HL-60 (cell line): ENCODE results near the gene LAMA5.

Source experiments
- DNase-seq, 2 experiments: peaks; one replicate each; pipeline ENCODE4 v3.0.0-alpha.2; 2010 to 2020; ENCODE audit warnings: low read depth in 1 of 2, low spot score in 1 of 2
- H3K27ac ChIP-seq: fragments of 250-450 bp; sonication (Bioruptor Pico); replicated peaks from 2 replicates; pipeline ENCODE4 v1.5.1; 2020; ENCODE audit warnings: mild to moderate bottlenecking, moderate library complexity
- H3K27me3 ChIP-seq: fragments of 250-450 bp; sonication (Bioruptor Pico); 2 replicates; pipeline ENCODE4 v1.5.1; 2021; ENCODE audit warnings: mild to moderate bottlenecking, moderate library complexity; ENCODE audit not compliant: insufficient read depth, poor library complexity, severe bottlenecking
- H3K4me3 ChIP-seq: replicated peaks from 2 replicates; pipeline ENCODE4 v1.5.1; 2011; ENCODE audit warnings: mild to moderate bottlenecking, control low read depth, low read length; ENCODE audit not compliant: insufficient read depth
- GABPA ChIP-seq: IDR thresholded peaks from 2 replicates; pipeline ENCODE4 v1.6.1; 2012; ENCODE audit warnings: low read depth
- POLR2AphosphoS5 ChIP-seq: IDR thresholded peaks from 2 replicates; pipeline ENCODE4 v1.6.1; 2012; ENCODE audit warnings: low read depth
- SPI1 ChIP-seq: IDR thresholded peaks from 2 replicates; pipeline ENCODE4 v1.6.1; 2012; ENCODE audit warnings: low read depth, mild to moderate bottlenecking, borderline replicate concordance
- TF ChIP-seq, protein P1 (sequence below): IDR thresholded peaks from 2 replicates; pipeline ENCODE4 v1.6.1; 2012; ENCODE audit warnings: low read depth; ENCODE audit not compliant: insufficient replicate concordance
- TF ChIP-seq, protein P2 (sequence below): IDR thresholded peaks from one replicate; pipeline ENCODE4 v1.5.1; 2011; ENCODE audit warnings: low read length, control low read depth, inconsistent platforms; ENCODE audit not compliant: insufficient read depth

LAMA5 gene

DNA sequence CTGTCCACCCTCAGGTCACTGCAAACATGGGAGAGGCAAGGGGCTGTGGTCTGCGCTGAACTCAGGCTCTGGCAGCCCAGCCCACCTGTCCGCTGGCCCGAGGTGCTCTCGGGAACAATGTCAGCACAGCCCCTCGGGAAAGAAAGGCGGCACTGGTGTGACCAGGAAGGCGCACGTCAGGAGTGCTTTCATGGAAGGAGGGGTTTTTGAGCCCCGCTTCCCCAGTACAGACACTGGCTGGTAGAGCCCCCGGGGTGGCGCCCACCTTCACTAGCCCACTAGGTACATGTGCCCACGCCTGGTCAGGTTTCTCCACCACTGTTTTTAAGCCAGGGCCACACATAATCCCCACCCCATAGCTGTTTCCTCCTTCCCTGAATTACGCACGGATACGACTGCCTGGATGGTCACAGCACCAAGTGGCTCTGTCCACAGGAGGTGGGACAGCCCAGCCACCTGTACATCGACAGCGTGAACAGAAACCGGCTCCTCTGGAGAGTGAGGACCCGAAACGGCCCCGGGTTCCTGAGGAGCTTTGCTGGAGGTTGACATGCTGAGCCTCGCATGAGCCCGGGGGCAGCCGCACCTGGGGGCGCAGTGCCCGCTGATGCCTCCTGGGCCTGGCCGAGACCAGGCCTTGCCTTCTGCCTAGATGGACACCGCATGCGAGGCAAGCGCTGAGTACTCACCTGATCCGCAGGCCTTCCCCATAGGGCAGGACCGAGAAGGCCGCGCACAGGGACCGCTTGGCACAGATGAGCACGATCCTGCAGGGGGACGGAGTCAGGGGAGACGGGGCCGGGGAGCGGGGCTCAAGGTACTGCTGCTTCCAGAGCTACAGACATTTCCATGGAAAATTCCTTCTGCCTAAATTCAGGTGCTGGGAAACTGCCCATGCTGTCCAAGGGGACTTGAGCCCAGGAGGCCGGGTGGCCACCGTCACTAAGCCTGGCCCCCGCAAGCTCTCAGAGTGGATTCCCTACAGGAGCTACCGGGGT is 27.4 kb upstream of the LAMA5 start:
- DNase-seq, result no peak
- TF ChIP-seq, protein P1, sequence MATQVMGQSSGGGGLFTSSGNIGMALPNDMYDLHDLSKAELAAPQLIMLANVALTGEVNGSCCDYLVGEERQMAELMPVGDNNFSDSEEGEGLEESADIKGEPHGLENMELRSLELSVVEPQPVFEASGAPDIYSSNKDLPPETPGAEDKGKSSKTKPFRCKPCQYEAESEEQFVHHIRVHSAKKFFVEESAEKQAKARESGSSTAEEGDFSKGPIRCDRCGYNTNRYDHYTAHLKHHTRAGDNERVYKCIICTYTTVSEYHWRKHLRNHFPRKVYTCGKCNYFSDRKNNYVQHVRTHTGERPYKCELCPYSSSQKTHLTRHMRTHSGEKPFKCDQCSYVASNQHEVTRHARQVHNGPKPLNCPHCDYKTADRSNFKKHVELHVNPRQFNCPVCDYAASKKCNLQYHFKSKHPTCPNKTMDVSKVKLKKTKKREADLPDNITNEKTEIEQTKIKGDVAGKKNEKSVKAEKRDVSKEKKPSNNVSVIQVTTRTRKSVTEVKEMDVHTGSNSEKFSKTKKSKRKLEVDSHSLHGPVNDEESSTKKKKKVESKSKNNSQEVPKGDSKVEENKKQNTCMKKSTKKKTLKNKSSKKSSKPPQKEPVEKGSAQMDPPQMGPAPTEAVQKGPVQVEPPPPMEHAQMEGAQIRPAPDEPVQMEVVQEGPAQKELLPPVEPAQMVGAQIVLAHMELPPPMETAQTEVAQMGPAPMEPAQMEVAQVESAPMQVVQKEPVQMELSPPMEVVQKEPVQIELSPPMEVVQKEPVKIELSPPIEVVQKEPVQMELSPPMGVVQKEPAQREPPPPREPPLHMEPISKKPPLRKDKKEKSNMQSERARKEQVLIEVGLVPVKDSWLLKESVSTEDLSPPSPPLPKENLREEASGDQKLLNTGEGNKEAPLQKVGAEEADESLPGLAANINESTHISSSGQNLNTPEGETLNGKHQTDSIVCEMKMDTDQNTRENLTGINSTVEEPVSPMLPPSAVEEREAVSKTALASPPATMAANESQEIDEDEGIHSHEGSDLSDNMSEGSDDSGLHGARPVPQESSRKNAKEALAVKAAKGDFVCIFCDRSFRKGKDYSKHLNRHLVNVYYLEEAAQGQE, result no peak
- TF ChIP-seq GABPA (no peak), SPI1 (no peak), POLR2AphosphoS5 (no peak)
- TF ChIP-seq, protein P2, sequence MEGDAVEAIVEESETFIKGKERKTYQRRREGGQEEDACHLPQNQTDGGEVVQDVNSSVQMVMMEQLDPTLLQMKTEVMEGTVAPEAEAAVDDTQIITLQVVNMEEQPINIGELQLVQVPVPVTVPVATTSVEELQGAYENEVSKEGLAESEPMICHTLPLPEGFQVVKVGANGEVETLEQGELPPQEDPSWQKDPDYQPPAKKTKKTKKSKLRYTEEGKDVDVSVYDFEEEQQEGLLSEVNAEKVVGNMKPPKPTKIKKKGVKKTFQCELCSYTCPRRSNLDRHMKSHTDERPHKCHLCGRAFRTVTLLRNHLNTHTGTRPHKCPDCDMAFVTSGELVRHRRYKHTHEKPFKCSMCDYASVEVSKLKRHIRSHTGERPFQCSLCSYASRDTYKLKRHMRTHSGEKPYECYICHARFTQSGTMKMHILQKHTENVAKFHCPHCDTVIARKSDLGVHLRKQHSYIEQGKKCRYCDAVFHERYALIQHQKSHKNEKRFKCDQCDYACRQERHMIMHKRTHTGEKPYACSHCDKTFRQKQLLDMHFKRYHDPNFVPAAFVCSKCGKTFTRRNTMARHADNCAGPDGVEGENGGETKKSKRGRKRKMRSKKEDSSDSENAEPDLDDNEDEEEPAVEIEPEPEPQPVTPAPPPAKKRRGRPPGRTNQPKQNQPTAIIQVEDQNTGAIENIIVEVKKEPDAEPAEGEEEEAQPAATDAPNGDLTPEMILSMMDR, result no peak
- Histone ChIP-seq H3K4me3 (no peak overlapping the region), H3K27ac (no peak overlapping the region), H3K27me3 (no peaks in the 10 kb centered on the region)

DNA sequence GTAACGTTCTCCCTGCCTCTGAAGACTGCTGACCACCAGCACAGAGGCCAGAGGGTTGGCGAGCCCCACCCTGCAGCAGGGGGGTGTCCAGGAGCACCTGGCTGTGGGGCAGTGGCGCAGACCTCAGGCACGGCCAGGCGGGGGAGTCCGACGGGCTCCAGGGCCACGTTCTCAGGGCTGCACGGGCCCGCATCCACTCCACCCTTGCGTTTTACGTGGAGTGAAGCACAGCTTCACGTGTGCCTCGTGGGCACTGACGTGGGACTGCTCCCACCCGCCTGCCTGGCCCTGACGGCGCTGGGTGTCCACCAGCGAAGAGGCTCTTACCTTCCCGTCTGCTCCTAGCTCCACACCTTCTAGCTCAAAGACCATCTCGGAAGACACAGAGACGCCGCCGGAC is 26.7 kb upstream of the LAMA5 start:
- TF ChIP-seq POLR2AphosphoS5, result no peak
- TF ChIP-seq GABPA, result no peak
- TF ChIP-seq, protein P2, result no peak
- no peak for TF ChIP-seq SPI1

DNA sequence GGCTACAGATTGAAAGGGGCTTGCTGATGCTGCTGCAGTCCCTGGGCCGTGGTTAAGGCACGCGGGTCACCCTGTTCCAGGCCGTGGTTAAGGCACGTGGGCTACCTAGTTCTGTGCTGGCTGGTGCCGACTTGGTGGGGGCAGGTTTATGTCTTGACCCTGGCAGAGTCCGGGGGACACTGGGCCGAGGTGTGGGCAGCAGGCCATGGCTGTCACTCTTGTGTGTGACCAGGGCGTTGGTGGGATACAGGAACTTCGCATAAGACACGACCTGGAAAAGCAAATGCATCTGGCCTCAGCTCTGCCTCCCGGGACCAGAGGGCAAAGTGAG is 26.2 kb upstream of the LAMA5 start:
- TF ChIP-seq SPI1 (no peak), POLR2AphosphoS5 (no peak), GABPA (no peak)
- Histone ChIP-seq H3K4me3 (no peak overlapping the region), H3K27ac (no peak overlapping the region), H3K27me3 (no peaks in the 10 kb centered on the region)
- DNase-seq, result no peak

More for the DNA sequence above, 26.7 kb upstream of the LAMA5 start:
- Histone ChIP-seq H3K4me3 (no peak overlapping the region), H3K27ac (no peak overlapping the region), H3K27me3 (no peaks in the 10 kb centered on the region)
- DNase-seq, result no peak

DNA sequence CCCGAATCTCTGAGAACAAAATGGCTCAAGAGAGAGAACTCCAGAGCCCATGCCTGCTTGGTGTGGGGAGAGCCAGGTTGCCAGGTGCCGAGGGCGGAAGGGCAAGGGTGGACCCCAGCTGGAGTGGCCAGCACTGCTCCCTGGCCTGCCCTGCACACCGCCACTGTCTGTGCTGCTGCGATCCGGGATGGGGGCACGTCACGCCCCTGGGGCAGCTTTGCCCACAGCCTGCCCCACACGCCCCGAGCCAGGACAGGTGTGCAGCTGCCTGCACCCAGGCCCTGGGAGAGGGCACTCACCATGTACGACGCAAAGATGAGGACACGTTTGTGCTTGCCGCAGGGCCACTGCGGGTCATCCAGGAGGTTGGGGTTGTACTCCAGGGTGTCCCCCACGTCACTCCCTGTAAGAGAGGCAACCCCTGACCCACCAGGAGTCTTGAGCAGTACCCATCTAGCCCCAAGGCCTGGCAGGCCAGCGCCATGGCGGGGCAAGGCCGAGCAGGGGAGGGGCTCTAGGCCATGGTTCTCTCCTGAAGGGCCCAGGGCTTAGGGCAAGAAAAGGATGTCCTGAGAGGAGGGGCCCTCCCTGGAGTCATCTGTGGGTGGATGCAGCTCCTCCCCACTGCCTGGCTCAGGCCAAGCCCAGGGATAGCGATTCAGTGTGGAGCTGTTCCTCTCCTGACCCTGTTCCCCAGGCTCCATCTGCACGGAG is 25.7 kb upstream of the LAMA5 start:
- no peak for DNase-seq
- no peaks in the 10 kb centered on the region for H3K27me3 ChIP-seq
- TF ChIP-seq SPI1 (no peak), GABPA (no peak)
- TF ChIP-seq, protein P2, result no peak
- H3K4me3 ChIP-seq, result no peak overlapping the region
- no peak overlapping the region for H3K27ac ChIP-seq
